GM12864 (cell line): ENCODE data around the gene PHEX.

Experiments used
- DNase-seq: peaks from one replicate; pipeline ENCODE4 v3.0.0-alpha.2; 2011; ENCODE audit warnings: low read depth
- H3K4me3 ChIP-seq: 2 replicates; pipeline ENCODE4 v1.5.1; 2011; ENCODE audit warnings: mild to moderate bottlenecking, low read depth, low read length, control low read depth
- TF ChIP-seq, protein P1 (sequence below): IDR thresholded peaks from 2 replicates; pipeline ENCODE4 v1.5.1; 2011; ENCODE audit warnings: low read depth, mild to moderate bottlenecking, moderate library complexity, low read length, control low read depth, inconsistent platforms; ENCODE audit errors: missing control alignments

Gene PHEX

DNA sequence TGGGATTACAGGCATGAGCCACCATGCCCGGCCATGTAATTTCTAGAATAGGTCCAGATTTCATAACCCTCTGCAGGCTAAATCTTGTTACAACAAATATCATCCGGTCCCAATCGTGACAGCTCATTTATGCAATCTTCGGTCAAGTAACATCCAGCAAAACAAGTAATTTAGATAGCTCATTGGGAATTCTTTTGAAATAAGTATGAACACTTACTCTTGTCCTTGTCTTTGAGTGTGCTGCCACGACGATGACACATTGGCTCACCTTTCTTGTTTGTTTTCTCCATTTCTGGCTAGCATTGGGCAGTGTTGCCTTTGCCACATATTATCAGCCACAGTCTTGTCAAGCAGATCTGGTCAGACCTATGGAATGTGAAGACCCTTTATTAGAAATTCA, 92.0 kb downstream of the PHEX start:
- TF ChIP-seq, protein P1, sequence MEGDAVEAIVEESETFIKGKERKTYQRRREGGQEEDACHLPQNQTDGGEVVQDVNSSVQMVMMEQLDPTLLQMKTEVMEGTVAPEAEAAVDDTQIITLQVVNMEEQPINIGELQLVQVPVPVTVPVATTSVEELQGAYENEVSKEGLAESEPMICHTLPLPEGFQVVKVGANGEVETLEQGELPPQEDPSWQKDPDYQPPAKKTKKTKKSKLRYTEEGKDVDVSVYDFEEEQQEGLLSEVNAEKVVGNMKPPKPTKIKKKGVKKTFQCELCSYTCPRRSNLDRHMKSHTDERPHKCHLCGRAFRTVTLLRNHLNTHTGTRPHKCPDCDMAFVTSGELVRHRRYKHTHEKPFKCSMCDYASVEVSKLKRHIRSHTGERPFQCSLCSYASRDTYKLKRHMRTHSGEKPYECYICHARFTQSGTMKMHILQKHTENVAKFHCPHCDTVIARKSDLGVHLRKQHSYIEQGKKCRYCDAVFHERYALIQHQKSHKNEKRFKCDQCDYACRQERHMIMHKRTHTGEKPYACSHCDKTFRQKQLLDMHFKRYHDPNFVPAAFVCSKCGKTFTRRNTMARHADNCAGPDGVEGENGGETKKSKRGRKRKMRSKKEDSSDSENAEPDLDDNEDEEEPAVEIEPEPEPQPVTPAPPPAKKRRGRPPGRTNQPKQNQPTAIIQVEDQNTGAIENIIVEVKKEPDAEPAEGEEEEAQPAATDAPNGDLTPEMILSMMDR = no peak
- H3K4me3 ChIP-seq = no peak overlapping the region
- DNase-seq = no peak

DNA sequence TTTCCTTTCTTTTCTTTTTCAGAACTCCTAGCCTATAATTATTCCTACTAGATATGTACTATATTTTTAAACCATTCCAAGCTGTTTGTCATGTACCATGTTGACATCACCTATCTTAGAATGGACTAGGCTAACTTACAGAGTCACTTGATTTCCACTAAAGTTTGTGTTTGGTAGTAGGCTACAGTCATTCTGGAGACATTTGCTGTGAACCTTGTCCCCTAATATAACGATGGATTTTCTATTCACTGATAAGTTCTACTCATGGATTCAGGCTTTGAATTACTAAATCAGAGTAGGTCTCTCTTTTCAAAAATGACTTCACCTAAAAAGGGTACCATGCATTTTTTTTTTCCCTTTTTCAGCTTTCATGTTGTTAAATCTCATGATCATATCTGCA, 93.4 kb downstream of the PHEX start:
- no peak for DNase-seq
- TF ChIP-seq, protein P1 = no peak
- H3K4me3 ChIP-seq = no peak overlapping the region

DNA sequence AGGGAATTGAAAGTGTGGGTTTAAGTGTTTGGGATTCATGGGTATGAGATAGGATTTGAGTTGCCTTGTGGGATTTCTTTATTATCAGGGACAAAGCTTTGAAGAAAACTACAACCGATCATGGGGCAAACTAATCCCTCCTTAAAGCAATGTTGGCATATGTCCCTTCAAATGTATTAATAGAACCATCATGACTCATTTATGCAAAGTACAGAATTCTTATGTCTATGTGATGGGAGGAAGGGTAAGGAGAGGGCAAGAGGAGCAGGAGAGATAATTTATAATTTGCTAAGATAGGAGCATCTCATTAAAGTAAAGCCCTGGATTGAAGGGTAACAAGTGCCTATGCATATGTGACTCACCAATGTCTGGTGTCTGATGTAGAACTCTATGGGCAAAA, 94.2 kb downstream of the PHEX start:
- no peak for DNase-seq

DNA sequence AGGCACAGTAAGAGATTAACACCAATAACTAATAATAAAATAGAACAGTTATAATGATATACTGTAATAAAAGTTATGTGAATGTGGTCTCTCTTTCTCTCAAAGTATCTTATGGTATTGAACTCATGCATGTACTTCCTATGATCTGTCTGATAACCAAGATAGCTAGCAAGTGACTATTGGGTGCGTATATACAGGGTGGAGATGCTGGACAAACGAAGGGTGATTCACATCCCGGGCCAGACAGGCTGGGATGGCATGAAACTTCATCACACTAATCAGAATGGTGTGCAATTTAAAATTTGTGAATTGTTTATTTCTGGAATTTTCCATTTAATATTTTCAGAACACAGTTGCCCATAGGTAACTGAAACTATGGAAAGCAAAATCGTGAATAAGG, 96.8 kb downstream of the PHEX start:
- TF ChIP-seq, protein P1 = no peak
- no peak overlapping the region for H3K4me3 ChIP-seq
- DNase-seq = no peak

More for the DNA sequence above, 94.2 kb downstream of the PHEX start:
- H3K4me3 ChIP-seq = no peak overlapping the region
- TF ChIP-seq, protein P1 = no peak

DNA sequence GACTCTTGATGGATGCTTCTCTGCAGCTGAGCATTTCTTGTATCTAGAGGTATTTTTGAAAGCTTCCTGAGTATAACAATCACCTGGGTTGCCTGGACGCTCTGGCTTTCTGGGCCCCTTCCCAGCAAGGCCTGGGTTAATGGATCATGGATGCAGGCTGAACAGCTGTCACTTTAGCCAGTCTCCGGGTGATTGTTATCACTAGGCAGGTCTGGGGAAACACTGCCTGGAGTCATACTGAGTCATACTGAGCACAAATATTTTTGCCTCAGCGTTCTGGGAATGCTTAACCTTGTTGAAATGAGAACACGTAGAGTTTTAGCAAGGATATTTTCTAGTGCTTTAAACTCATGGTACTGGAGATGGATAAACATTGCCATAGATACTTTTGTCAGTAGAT, 102.6 kb downstream of the PHEX start:
- no peak overlapping the region for H3K4me3 ChIP-seq
- TF ChIP-seq, protein P1 = no peak
- DNase-seq = no peak

DNA sequence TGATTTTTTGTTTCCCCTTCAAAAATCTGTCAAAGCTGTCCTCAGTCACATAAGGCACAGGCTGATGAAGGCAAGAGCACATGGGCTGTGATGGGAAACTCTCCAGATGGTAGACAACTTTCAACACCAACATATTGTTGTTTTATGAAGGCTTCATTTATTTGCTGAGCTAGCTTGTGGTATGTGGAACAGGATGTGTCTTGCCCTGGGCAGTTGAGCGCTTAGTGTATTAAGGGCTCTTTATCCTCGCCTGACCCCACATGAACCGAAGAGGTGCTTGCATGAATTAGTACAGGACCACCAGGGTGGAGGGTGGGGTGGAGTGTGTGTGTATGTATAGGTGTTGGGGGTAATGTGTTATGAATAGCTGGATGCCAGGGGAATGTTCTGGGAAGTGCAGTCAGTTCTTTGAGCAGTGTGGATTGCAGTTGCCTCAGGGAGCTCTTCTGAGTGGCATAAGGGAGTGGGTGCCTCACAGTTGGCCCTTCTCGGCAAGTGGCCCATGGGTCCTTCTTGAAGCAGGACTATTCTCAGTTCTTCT, 103.1 kb downstream of the PHEX start:
- TF ChIP-seq, protein P1 = no peak
- no peak for DNase-seq
- H3K4me3 ChIP-seq = no peak overlapping the region

DNA sequence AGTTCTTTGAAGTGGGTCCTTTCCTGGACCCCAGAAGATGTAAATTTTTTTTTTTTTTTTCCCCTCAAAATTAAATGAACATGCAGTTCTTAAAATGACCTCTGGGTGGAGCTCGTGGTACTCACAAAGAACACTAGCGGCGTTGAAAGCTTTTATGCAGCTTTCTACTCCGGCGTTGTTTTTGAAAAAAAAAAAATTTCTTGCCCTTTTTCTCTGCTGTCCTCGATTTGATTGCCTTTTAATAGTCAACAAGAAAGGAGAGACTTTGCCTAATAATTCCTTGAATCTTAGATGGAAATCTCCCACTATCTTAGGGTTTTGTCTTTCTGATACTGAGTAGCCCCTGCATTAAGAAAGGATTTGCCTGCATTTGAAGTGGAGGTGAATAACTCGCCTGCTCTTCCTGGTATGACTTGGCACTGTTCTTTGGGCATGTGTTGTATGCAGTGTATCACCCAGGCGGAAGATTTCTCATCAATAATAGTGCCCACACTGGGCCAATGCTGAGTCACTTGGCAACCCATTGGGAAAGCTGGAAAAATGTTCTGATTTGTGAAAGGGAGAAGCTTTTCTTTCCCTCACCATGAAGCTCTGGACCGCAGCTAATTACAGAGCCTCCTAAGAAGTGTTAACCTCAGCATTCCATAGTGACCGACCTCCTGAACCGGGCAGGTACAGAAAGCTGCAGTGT, 104.0 kb downstream of the PHEX start:
- TF ChIP-seq, protein P1 = peak; percentile 38
- DNase-seq = peak; percentile 1
- no peak overlapping the region for H3K4me3 ChIP-seq
